Gastrocnemius medialis (tissue), 4 donors: ENCODE data around the gene MTLN.

Experiments
- POLR2A ChIP-seq, 2 donors: fragments of 450-650 bp; IDR thresholded peaks; one replicate each; pipeline ENCODE4 v1.6.1; 2017; ENCODE audit warnings: antibody characterized with exemption in 2 of 2, mild to moderate bottlenecking in 2 of 2, moderate library complexity in 2 of 2
- TF ChIP-seq, protein P1 (sequence below), 5 experiments: fragments of 450-650 bp in 3 of 5; fragments of 200-600 bp in 2 of 5; sonication (generic) in 2 of 5; IDR thresholded peaks in 4 of 5; conservative IDR thresholded peaks in 1 of 5; 1 replicate in 4 of 5; 2 replicates in 1 of 5; pipeline ENCODE4 v1.5.1; 2016 to 2019; ENCODE audit warnings: antibody characterized with exemption in 5 of 5, mild to moderate bottlenecking in 3 of 5, moderate library complexity in 3 of 5

GRCh38 chr2:110180036-110180435 is 32.3 kb downstream of the MTLN start:
- TF ChIP-seq, protein P1, sequence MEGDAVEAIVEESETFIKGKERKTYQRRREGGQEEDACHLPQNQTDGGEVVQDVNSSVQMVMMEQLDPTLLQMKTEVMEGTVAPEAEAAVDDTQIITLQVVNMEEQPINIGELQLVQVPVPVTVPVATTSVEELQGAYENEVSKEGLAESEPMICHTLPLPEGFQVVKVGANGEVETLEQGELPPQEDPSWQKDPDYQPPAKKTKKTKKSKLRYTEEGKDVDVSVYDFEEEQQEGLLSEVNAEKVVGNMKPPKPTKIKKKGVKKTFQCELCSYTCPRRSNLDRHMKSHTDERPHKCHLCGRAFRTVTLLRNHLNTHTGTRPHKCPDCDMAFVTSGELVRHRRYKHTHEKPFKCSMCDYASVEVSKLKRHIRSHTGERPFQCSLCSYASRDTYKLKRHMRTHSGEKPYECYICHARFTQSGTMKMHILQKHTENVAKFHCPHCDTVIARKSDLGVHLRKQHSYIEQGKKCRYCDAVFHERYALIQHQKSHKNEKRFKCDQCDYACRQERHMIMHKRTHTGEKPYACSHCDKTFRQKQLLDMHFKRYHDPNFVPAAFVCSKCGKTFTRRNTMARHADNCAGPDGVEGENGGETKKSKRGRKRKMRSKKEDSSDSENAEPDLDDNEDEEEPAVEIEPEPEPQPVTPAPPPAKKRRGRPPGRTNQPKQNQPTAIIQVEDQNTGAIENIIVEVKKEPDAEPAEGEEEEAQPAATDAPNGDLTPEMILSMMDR (IDR thresholded peaks at IDR 0.05 in 4 of 5, conservative IDR thresholded peaks at IDR 0.05 in 1 of 5) = no peak
- TF ChIP-seq POLR2A (IDR thresholded peaks at IDR 0.05) = no peak
